PC-9 (cell line): ENCODE measurements around the gene GPR35. TPM values are rescaled to one million over a fixed set of nuclear protein-coding genes. Genes with fewer than 3 reads are reported as not detected.

Experiments used
- Bru-seq: library from RNA; stranded (reverse); fragments of 400-500 nt; gene quantifications from one replicate; lab custom pipeline; 2021; lab: Mats Ljungman, UMichigan
- BruChase-seq, 2 experiments: library from RNA; stranded (reverse); fragments of 400-500 nt; gene quantifications; one replicate each; lab custom pipeline; 2021; lab: Mats Ljungman, UMichigan
- BruUV-seq: library from RNA; stranded (reverse); fragments of 400-500 nt; replicated peaks from 2 replicates; lab custom pipeline; 2021; lab: Mats Ljungman, UMichigan
- CTCF ChIA-PET: fragments of 300-600 bp; sonication (Branson Sonifier 250); formaldehyde crosslinking; loops from one replicate; lab custom pipeline; 2022; ENCODE audit warnings: antibody characterized with exemption; lab: Charles Lee
- POLR2A ChIA-PET: fragments of 300-600 bp; sonication (Branson Sonifier 250); formaldehyde crosslinking; loops from one replicate; lab custom pipeline; 2022; ENCODE audit warnings: antibody characterized with exemption; ENCODE audit not compliant: unreplicated experiment; lab: Charles Lee
- DNase-seq, 2 experiments: peaks; one replicate each; pipeline versions ENCODE4 v3.0.0 to v3.0.0-alpha.2; 2015 to 2022; ENCODE audit warnings: mixed read lengths in 1 of 2
- H2AFZ ChIP-seq: fragments of 200-600 bp; sonication (generic); 2 replicates; pipeline ENCODE4 v1.8.1; 2017; ENCODE audit warnings: antibody characterized with exemption
- H3F3A ChIP-seq: fragments of 200-600 bp; sonication (generic); 2 replicates; pipeline ENCODE4 v1.8.1; 2017; ENCODE audit warnings: antibody characterized with exemption, mild to moderate bottlenecking, low read depth; ENCODE audit not compliant: insufficient read depth
- H3K27ac ChIP-seq: fragments of 200-600 bp; sonication (generic); 2 replicates; pipeline ENCODE4 v1.6.1; 2016; ENCODE audit warnings: mixed run types
- H3K27me3 ChIP-seq: fragments of 200-600 bp; sonication (generic); 2 replicates; pipeline ENCODE4 v1.6.1; 2016; ENCODE audit warnings: low read depth, mixed run types; ENCODE audit not compliant: insufficient read depth
- H3K36me3 ChIP-seq: fragments of 200-600 bp; sonication (generic); 2 replicates; pipeline ENCODE4 v1.6.1; 2016; ENCODE audit warnings: low read depth, mixed run types
- H3K4me1 ChIP-seq: fragments of 200-600 bp; sonication (generic); replicated peaks from 2 replicates; pipeline ENCODE4 v1.6.1; 2016; ENCODE audit warnings: mixed run types; ENCODE audit not compliant: insufficient read depth
- H3K4me2 ChIP-seq: fragments of 200-600 bp; sonication (generic); 2 replicates; pipeline ENCODE4 v1.6.1; 2017; ENCODE audit warnings: mixed run types
- H3K4me3 ChIP-seq: fragments of 200-600 bp; sonication (generic); 2 replicates; pipeline ENCODE4 v1.6.1; 2016; ENCODE audit warnings: mixed run types
- H3K79me2 ChIP-seq: fragments of 200-600 bp; sonication (generic); 2 replicates; pipeline ENCODE4 v1.6.1; 2017; ENCODE audit warnings: low read depth, mixed run types
- H3K9me2 ChIP-seq: fragments of 200-600 bp; sonication (generic); 2 replicates; pipeline ENCODE4 v1.8.1; 2017; ENCODE audit warnings: mild to moderate bottlenecking; ENCODE audit not compliant: insufficient read depth
- H3K9me3 ChIP-seq: fragments of 200-600 bp; sonication (generic); 2 replicates; pipeline ENCODE4 v1.8.1; 2016; ENCODE audit warnings: low read depth; ENCODE audit not compliant: insufficient read depth
- H4K20me1 ChIP-seq: fragments of 200-600 bp; sonication (generic); 2 replicates; pipeline ENCODE4 v1.8.1; 2017; ENCODE audit not compliant: insufficient read depth
- EZH2 ChIP-seq: fragments of 200-600 bp; sonication (generic); IDR thresholded peaks from 2 replicates; pipeline ENCODE4 v1.8.0; 2017; ENCODE audit warnings: antibody characterized with exemption, low read depth
- intact Hi-C: fragments of 100-400 bp; cut with micrococcal nuclease; formaldehyde crosslinking; loops from one replicate; pipeline ENCODE4 v1.10.0; 2022; ENCODE audit not compliant: unreplicated experiment
- long read RNA-seq: library from polyadenylated mRNA; stranded (forward); transcript quantifications from one replicate; pipeline ENCODE4 v2.0.0, GENCODE V29; 2022
- total RNA-seq: library from RNA; stranded (reverse); gene quantifications from 2 replicates; pipeline ENCODE4 v1.2.3, GENCODE V29; 2021
- TF ChIP-seq, protein P1 (sequence below): fragments of 200-600 bp; sonication (generic); conservative IDR thresholded peaks from 2 replicates; pipeline ENCODE4 v1.6.1; 2017; ENCODE audit warnings: mixed run types, antibody characterized with exemption, mild to moderate bottlenecking, moderate library complexity

GPR35 gene
- 1.1 and 2.5 TPM in 2 replicates for total RNA-seq
- percentile 28 among the genes with signal in this experiment for Bru-seq, nascent RNA
- percentile 42 among the genes with signal in this experiment for BruChase-seq, experiment 1, labeled RNA remaining after a 2-hour chase
- BruChase-seq, experiment 2, labeled RNA remaining after a 6-hour chase: percentile 38 among the genes with signal in this experiment
- long read RNA-seq, partial matches to known transcripts: 0 of 1 reads
- long read RNA-seq, other reads (novel, unspliced or antisense): 1 of 1 reads

DNA sequence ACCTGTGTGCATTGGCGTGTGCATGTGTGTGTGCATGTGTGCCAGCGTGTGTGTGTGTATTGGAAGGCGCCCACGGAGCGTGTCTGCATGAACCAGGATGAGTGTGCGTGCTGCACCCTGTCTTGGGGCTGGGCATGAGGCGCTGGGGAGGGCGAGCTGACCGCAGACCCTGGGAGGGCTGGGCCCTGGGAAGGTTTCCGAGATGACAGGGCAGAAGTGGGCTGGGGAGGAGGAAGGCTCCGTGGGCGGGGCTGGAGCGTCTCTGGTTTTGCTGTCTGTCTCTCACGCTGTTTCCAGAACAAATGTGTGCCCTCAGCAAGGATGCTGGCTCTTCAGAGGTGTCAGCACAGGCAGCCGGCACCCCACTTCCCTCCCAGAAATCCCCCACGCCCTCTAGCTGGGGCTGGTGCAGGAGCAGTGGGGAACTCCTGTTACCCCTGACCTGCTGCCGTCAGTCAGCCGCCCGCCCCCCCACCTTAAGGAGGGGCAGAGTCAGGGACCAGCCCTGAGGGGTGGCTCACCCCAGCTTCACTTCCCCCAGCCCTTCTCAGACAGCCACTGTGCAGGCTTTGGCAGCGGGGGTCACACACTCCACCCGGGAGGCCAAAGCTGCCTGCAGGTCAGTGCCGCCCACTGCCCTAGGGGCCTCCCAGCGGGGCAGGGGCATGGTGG, at the start of gene GPR35:
Gene GPR35 (plus strand): TSS at position 531 of the 672 bp plus-strand sequence. CDS start 4,473 bp downstream, outside the sequence.
- Histone ChIP-seq H3K9me2 (no peaks in the 10 kb centered on the region), H3K27ac (no peak within 1 kb of the TSS), H3K79me2 (no peaks in the 10 kb centered on the region), H2AFZ (no peak within 1 kb of the TSS), H3K4me3 (no peak within 1 kb of the TSS), H3K4me1 (no peaks in the 10 kb centered on the region), H3K4me2 (no peak within 1 kb of the TSS), H3K27me3 (peaks cover 43% of the 10 kb centered on the region), H3K9me3 (no peaks in the 10 kb centered on the region), H3F3A (no peaks in the 10 kb centered on the region), H4K20me1 (no peaks in the 10 kb centered on the region), H3K36me3 (no peaks in the 10 kb centered on the region)
- no peak for TF ChIP-seq EZH2
- CTCF ChIA-PET: no interaction called here
- no TSS peak for BruUV-seq
- POLR2A ChIA-PET: no interaction called here
- no peak for DNase-seq
- intact Hi-C loops: no loop called here

GRCh38 chr2:240576036-240576435, 49.2 kb upstream of the GPR35 start:
- Histone ChIP-seq H3K36me3 (peaks cover 9% of the 10 kb centered on the region), H4K20me1 (peaks cover 89% of the 10 kb centered on the region), H2AFZ (no peak overlapping the region), H3K4me2 (no peak overlapping the region), H3K79me2 (peaks cover 51% of the 10 kb centered on the region), H3K9me2 (no peaks in the 10 kb centered on the region), H3F3A (peaks cover 32% of the 10 kb centered on the region), H3K27me3 (no peaks in the 10 kb centered on the region), H3K9me3 (no peaks in the 10 kb centered on the region), H3K4me3 (no peak overlapping the region), H3K27ac (no peak overlapping the region), H3K4me1 (peaks cover 35% of the 10 kb centered on the region)
- TF ChIP-seq EZH2: no peak
- TF ChIP-seq, protein P1, sequence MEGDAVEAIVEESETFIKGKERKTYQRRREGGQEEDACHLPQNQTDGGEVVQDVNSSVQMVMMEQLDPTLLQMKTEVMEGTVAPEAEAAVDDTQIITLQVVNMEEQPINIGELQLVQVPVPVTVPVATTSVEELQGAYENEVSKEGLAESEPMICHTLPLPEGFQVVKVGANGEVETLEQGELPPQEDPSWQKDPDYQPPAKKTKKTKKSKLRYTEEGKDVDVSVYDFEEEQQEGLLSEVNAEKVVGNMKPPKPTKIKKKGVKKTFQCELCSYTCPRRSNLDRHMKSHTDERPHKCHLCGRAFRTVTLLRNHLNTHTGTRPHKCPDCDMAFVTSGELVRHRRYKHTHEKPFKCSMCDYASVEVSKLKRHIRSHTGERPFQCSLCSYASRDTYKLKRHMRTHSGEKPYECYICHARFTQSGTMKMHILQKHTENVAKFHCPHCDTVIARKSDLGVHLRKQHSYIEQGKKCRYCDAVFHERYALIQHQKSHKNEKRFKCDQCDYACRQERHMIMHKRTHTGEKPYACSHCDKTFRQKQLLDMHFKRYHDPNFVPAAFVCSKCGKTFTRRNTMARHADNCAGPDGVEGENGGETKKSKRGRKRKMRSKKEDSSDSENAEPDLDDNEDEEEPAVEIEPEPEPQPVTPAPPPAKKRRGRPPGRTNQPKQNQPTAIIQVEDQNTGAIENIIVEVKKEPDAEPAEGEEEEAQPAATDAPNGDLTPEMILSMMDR: no peak
- DNase-seq: no peak
- intact Hi-C loops: no loop called here
- BruUV-seq: no TSS peak
- ChIA-PET POLR2A (no interaction called here), CTCF (no interaction called here)

GRCh38 chr2:240576436-240577205, 48.7 kb upstream of the GPR35 start:
- peaks cover 9% of the 10 kb centered on the region for H3K36me3 ChIP-seq
- H3K4me3 ChIP-seq: no peak overlapping the region
- no peaks in the 10 kb centered on the region for H3K9me2 ChIP-seq
- peaks cover 87% of the 10 kb centered on the region for H4K20me1 ChIP-seq
- no peak for TF ChIP-seq EZH2
- TF ChIP-seq, protein P1: no peak
- no TSS peak for BruUV-seq
- H3K4me1 ChIP-seq: peaks cover 41% of the 10 kb centered on the region
- peaks cover 52% of the 10 kb centered on the region for H3K79me2 ChIP-seq
- no peaks in the 10 kb centered on the region for H3K27me3 ChIP-seq
- no peak overlapping the region for H3K27ac ChIP-seq
- ChIA-PET POLR2A (no interaction called here), CTCF (no interaction called here)
- intact Hi-C loops: no loop called here
- peaks cover 38% of the 10 kb centered on the region for H3F3A ChIP-seq
- no peaks in the 10 kb centered on the region for H3K9me3 ChIP-seq
- no peak for DNase-seq
- no peak overlapping the region for H3K4me2 ChIP-seq
- H2AFZ ChIP-seq: no peak overlapping the region
